ENCODE results near the gene SOX8.

GRCh38 chr16:970386-970765 lies 11.2 kb upstream of the SOX8 start:
- no peak for TF ChIP-seq GATA2 (IDR thresholded peaks at IDR 0.05; ENCODE audit: low read depth, low read length)
- TF ChIP-seq GATA3 (IDR thresholded peaks at IDR 0.05; ENCODE audit: low read depth, low read length): no peak
